K562 (cell line): Measurements from ENCODE around the gene SELENOF. TPM values are rescaled to one million over a fixed set of nuclear protein-coding genes. Genes with fewer than 3 reads are reported as not detected.
A peak's percentile ranks its signal among the peaks of the same experiment; 100 is the strongest.

Experiments
- ARID3B ChIP-seq: fragments of 250-450 bp; sonication (Bioruptor Pico); IDR thresholded peaks from 2 replicates; pipeline ENCODE4 v1.4.0; 2020; ENCODE audit warnings: borderline replicate concordance
- ELF2 ChIP-seq: fragments of 250-450 bp; sonication (Bioruptor Pico); IDR thresholded peaks from 2 replicates; pipeline ENCODE4 v1.5.0; 2021; ENCODE audit warnings: mild to moderate bottlenecking
- ELF4 ChIP-seq: fragments of 450-650 bp; formaldehyde crosslinking; IDR thresholded peaks from 2 replicates; pipeline ENCODE4 v1.4.0; 2022; ENCODE audit warnings: missing genetic modification characterization
- FOS ChIP-seq: IDR thresholded peaks from 3 replicates; pipeline ENCODE4 v1.6.1; 2011; ENCODE audit not compliant: insufficient read length; ENCODE audit errors: extremely low read depth
- FOSL1 ChIP-seq: fragments of 200-800 bp; sonication (Bioruptor generic); conservative IDR thresholded peaks from 2 replicates; pipeline ENCODE4 v1.6.1; 2016; ENCODE audit warnings: missing genetic modification characterization, missing compliant biosample characterization
- GTF2A2 ChIP-seq: IDR thresholded peaks from 2 replicates; pipeline ENCODE4 v1.6.1; 2016; ENCODE audit warnings: mild to moderate bottlenecking, missing genetic modification characterization, missing compliant biosample characterization
- NCOR1 ChIP-seq: fragments of 450-650 bp; IDR thresholded peaks from 2 replicates; pipeline ENCODE4 v1.6.1; 2016; ENCODE audit warnings: mild to moderate bottlenecking, moderate library complexity
- RAD21 ChIP-seq, 2 experiments: fragments of 250-450 bp in 1 of 2; fragments of 450-650 bp in 1 of 2; sonication (Bioruptor Pico) in 1 of 2; formaldehyde crosslinking in 1 of 2; IDR thresholded peaks in 1 of 2; conservative IDR thresholded peaks in 1 of 2; 2 replicates each; pipeline versions ENCODE4 v1.4.0 to v1.8.0; 2020 to 2022; ENCODE audit warnings: mild to moderate bottlenecking in 2 of 2, moderate library complexity in 1 of 2
- SAP30 ChIP-seq: fragments of 200-600 bp; sonication (generic); IDR thresholded peaks from 2 replicates; pipeline ENCODE4 v1.6.1; 2012; ENCODE audit warnings: borderline replicate concordance, low read depth, mild to moderate bottlenecking, moderate library complexity, low read length, control low read depth, inconsistent platforms; ENCODE audit not compliant: insufficient read depth, poor library complexity, severe bottlenecking
- SMAD1 ChIP-seq: fragments of 150-350 bp; IDR thresholded peaks from 2 replicates; pipeline ENCODE4 v1.6.1; 2014; ENCODE audit warnings: low read length, low read depth; ENCODE audit not compliant: partially characterized antibody
- SRSF1 ChIP-seq: fragments of 200-400 bp; formaldehyde crosslinking; IDR thresholded peaks from 2 replicates; pipeline ENCODE4 v1.6.1; 2017; ENCODE audit warnings: mild to moderate bottlenecking, low read depth, low read length, moderate library complexity
- TFE3 ChIP-seq: fragments of 450-650 bp; formaldehyde crosslinking; IDR thresholded peaks from 2 replicates; pipeline ENCODE4 v1.4.0; 2020; ENCODE audit warnings: mild to moderate bottlenecking, mixed read lengths
- ZNF696 ChIP-seq: fragments of 250-450 bp; sonication (Bioruptor Pico); conservative IDR thresholded peaks from 2 replicates; pipeline ENCODE4 v1.4.0; 2020; ENCODE audit warnings: mild to moderate bottlenecking, moderate library complexity
- ZNF766 ChIP-seq: fragments of 200-800 bp; sonication (Bioruptor generic); conservative IDR thresholded peaks from 2 replicates; pipeline ENCODE4 v1.6.1; 2016; ENCODE audit warnings: missing genetic modification characterization, missing compliant biosample characterization
- polyA plus RNA-seq, 8 experiments: library from polyadenylated mRNA; depleted of rRNA in 4 of 8; stranded (reverse) in 5 of 8; unstranded in 3 of 8; fragments of >200 nt; fragmentation: Nextera tagmentation in 2 of 8; fragmentation: Illumina TruSeq in 1 of 8; extraction: Ambion mirVana in 2 of 8; extraction: Trizol in 1 of 8; gene quantifications; 2 replicates each; pipeline versions ENCODE4 v1.2.1 to v1.2.3, GENCODE V29; 2011 to 2014; ENCODE audit warnings: inconsistent platforms in 1 of 8, missing spikeins in 1 of 8
- total RNA-seq, 7 experiments: library from RNA; depleted of rRNA in 6 of 7; stranded (reverse); fragments of >200 nt in 6 of 7; fragmentation: Illumina TruSeq in 2 of 7; extraction: Trizol in 2 of 7; gene quantifications; 2 replicates each; pipeline versions ENCODE4 v1.2.1 to v1.2.3, GENCODE V29; 2011 to 2021; ENCODE audit warnings: low replicate concordance in 1 of 7
- TF ChIP-seq, protein P1 (sequence below), 2 experiments: fragments of 450-650 bp; IDR thresholded peaks; 2 replicates each; pipeline ENCODE4 v1.6.1; 2016; ENCODE audit warnings: mild to moderate bottlenecking in 2 of 2, borderline replicate concordance in 1 of 2, low read depth in 1 of 2, moderate library complexity in 1 of 2

Gene SELENOF
- total and polyA plus RNA-seq, 9 of the 15 experiments (the other 6 are each of a cell fraction or from before 2014, with no cell fraction given) = 115 to 394 (median 215) TPM

- TF ChIP-seq FOSL1 (tag) = no peak
- no peak for TF ChIP-seq ARID3B (CRISPR knock-in tag)
- no peak for TF ChIP-seq SRSF1
- 0 out of 4 replicates have a peak, but pooled peaks of 1 of the 2 experiments have one; percentile 23 for TF ChIP-seq RAD21 (CRISPR knock-in tag; conservative IDR thresholded peaks at IDR 0.05 in 1 of 2, IDR thresholded peaks at IDR 0.05 in 1 of 2)
- TF ChIP-seq ZNF696 (CRISPR knock-in tag) = no peak
- TF ChIP-seq ELF2 = 0 out of 2 replicates have a peak, but pooled peaks have one; percentile 9
- TF ChIP-seq TFE3 (CRISPR knock-in tag) = no peak
- peak; percentile 80 for TF ChIP-seq SAP30
- peak; percentile 42; the same call in 1 of the 2 replicates for TF ChIP-seq ZNF766
- TF ChIP-seq NCOR1 = no peak
- TF ChIP-seq, protein P1, sequence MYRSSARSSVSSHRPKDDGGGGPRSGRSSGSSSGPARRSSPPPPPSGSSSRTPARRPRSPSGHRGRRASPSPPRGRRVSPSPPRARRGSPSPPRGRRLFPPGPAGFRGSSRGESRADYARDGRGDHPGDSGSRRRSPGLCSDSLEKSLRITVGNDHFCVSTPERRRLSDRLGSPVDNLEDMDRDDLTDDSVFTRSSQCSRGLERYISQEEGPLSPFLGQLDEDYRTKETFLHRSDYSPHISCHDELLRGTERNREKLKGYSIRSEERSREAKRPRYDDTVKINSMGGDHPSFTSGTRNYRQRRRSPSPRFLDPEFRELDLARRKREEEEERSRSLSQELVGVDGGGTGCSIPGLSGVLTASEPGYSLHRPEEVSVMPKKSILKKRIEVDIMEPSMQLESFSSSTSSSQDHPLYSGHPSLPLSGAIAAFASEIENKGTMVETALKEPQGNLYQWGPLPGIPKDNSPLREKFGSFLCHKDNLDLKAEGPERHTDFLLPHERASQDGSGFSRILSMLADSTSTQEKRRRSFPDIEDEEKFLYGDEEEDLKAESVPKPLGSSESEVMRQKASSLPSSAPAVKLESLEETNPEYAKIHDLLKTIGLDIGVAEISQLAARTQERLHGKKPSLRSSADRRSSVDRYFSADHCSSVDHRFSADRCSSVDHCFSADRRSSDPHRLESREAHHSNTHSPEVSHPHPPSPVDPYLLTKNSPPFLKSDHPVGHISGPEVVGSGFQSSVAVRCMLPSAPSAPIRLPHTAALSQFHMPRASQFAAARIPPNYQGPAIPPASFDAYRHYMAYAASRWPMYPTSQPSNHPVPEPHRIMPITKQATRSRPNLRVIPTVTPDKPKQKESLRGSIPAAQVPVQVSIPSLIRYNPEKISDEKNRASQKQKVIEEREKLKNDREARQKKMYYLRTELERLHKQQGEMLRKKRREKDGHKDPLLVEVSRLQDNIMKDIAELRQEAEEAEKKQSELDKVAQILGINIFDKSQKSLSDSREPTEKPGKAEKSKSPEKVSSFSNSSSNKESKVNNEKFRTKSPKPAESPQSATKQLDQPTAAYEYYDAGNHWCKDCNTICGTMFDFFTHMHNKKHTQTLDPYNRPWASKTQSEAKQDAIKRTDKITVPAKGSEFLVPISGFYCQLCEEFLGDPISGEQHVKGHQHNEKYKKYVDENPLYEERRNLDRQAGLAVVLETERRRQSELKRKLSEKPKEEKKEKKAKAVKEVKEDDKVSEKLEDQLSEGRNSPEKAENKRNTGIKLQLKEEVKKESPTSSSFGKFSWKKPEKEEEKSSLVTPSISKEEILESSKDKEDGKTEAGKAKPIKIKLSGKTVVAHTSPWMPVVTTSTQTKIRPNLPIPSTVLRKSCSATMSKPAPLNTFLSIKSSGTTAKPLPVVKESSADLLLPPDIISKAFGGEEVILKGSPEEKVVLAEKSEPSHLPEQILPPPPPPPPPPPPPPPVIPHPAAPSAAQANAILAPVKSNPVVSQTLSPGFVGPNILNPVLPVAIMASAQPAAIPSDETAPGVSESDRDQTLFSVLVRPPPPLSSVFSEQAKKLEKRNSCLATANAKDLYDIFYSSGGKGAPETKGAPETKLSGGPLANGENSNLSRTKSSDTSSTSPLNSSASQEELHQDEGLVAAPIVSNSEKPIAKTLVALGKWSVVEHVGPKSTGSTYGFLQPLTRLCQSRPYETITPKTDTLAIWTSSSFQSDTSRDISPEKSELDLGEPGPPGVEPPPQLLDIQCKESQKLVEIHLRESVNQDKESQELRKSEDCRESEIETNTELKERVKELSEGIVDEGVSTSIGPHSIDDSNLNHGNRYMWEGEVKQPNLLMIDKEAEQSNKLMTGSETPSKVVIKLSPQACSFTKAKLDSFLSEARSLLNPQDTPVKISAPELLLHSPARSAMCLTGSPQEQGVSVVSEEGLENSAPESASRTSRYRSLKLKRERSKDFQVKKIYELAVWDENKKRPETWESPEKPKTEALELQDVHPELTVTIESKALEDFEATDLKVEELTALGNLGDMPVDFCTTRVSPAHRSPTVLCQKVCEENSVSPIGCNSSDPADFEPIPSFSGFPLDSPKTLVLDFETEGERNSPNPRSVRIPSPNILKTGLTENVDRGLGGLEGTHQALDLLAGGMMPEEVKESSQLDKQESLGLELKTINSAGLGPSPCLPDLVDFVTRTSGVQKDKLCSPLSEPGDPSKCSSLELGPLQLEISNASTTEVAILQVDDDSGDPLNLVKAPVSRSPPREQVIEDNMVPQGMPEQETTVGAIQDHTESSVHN (IDR thresholded peaks at IDR 0.05; ENCODE audit: borderline replicate concordance in 1 of 2, low read depth in 1 of 2) = peak in 1 of 2 experiments; percentile 46; a peak in 1 of 4 replicates
- TF ChIP-seq SMAD1 = peak; percentile 83
- TF ChIP-seq ELF4 (CRISPR knock-in tag) = no peak
- TF ChIP-seq GTF2A2 (tag) = peak; percentile 63; the same call in 1 of the 2 replicates
- TF ChIP-seq FOS = peak; percentile 78
Observed at GRCh38 chr1:86913896-86914600, at the start of gene SELENOF (continued).
